ENCODE measurements around the gene EPHA6. TPM values are rescaled to one million over a fixed set of nuclear protein-coding genes. Genes with fewer than 3 reads are reported as not detected.

The EPHA6 gene
- polyA plus RNA-seq, 6 donors from 2014 or later = not detected

- Mint-ChIP-seq H3K9me3 (peaks cover 0 to 17% (median 3%) of the 10 kb centered on the region in 7 donors), H3K4me3 (no peak overlapping the region), H3K27me3 (no peaks in the 10 kb centered on the region), H3K36me3 (no peaks in the 10 kb centered on the region), H3K27ac (no peak overlapping the region), H3K4me1 (no peaks in the 10 kb centered on the region)
- DNase-seq (no peak), ATAC-seq (ENCODE audit: low read depth in 2 of 2) (no peak)
Measured at GRCh38 chr3:97338375-97338774, 524.0 kb downstream of the EPHA6 start.

- no peak overlapping the region for H3K27ac Mint-ChIP-seq
- no peaks in the 10 kb centered on the region for H3K36me3 Mint-ChIP-seq
- DNase-seq (no peak), ATAC-seq (ENCODE audit: low read depth in 2 of 2) (no peak)
- no peaks in the 10 kb centered on the region for H3K4me1 Mint-ChIP-seq
- H3K9me3 Mint-ChIP-seq = peaks cover 2 to 17% (median 3%) of the 10 kb centered on the region in 7 donors
- no peaks in the 10 kb centered on the region for H3K27me3 Mint-ChIP-seq
- no peak overlapping the region for H3K4me3 Mint-ChIP-seq
Measured at GRCh38 chr3:97340940-97341339, 526.5 kb downstream of the EPHA6 start.

GRCh38 chr3:97347780-97348179 is 533.4 kb downstream of the EPHA6 start:
- H3K27me3 Mint-ChIP-seq = no peaks in the 10 kb centered on the region
- no peaks in the 10 kb centered on the region for H3K4me1 Mint-ChIP-seq
- ATAC-seq (ENCODE audit: low read depth in 2 of 2) (no peak), DNase-seq (no peak)
- no peaks in the 10 kb centered on the region for H3K36me3 Mint-ChIP-seq
- H3K9me3 Mint-ChIP-seq = peaks cover 0 to 15% (median 4%) of the 10 kb centered on the region in 7 donors
- H3K27ac Mint-ChIP-seq = no peak overlapping the region
- H3K4me3 Mint-ChIP-seq = no peak overlapping the region

GRCh38 chr3:97350971-97351370 is 536.6 kb downstream of the EPHA6 start:
- ATAC-seq (ENCODE audit: low read depth in 2 of 2) (no peak), DNase-seq (no peak)
- Mint-ChIP-seq H3K36me3 (no peaks in the 10 kb centered on the region), H3K27ac (no peak overlapping the region), H3K4me3 (no peak overlapping the region), H3K27me3 (no peaks in the 10 kb centered on the region), H3K4me1 (no peaks in the 10 kb centered on the region), H3K9me3 (peaks cover 0 to 16% (median 6%) of the 10 kb centered on the region in 7 donors)

- ATAC-seq (ENCODE audit: low read depth in 2 of 2) = no peak
- no peaks in the 10 kb centered on the region for H3K27me3 Mint-ChIP-seq
Measured at GRCh38 chr3:97353176-97353575, 538.8 kb downstream of the EPHA6 start.

GRCh38 chr3:97359977-97360376 is 545.6 kb downstream of the EPHA6 start:
- DNase-seq (no peak), ATAC-seq (ENCODE audit: low read depth in 2 of 2) (no peak)
- no peaks in the 10 kb centered on the region for H3K27me3 Mint-ChIP-seq
- H3K4me1 Mint-ChIP-seq = no peaks in the 10 kb centered on the region
- H3K4me3 Mint-ChIP-seq = no peak overlapping the region
- peaks cover 0 to 12% (median 5%) of the 10 kb centered on the region in 7 donors for H3K9me3 Mint-ChIP-seq
- H3K36me3 Mint-ChIP-seq = no peaks in the 10 kb centered on the region
- no peak overlapping the region for H3K27ac Mint-ChIP-seq

More at GRCh38 chr3:97353176-97353575, 538.8 kb downstream of the EPHA6 start:
- peaks cover 2 to 22% (median 6%) of the 10 kb centered on the region in 7 donors for H3K9me3 Mint-ChIP-seq
- H3K4me3 Mint-ChIP-seq = no peak overlapping the region
- H3K36me3 Mint-ChIP-seq = no peaks in the 10 kb centered on the region
- H3K27ac Mint-ChIP-seq = no peak overlapping the region
- no peaks in the 10 kb centered on the region for H3K4me1 Mint-ChIP-seq
- DNase-seq = no peak

GRCh38 chr3:97360804-97361203 is 546.4 kb downstream of the EPHA6 start:
- Mint-ChIP-seq H3K36me3 (no peaks in the 10 kb centered on the region), H3K27ac (no peak overlapping the region)
- no peak for ATAC-seq (ENCODE audit: low read depth in 2 of 2)

GRCh38 chr3:97384583-97384982 is 570.2 kb downstream of the EPHA6 start:
- Mint-ChIP-seq H3K4me3 (no peak overlapping the region), H3K4me1 (no peaks in the 10 kb centered on the region), H3K9me3 (peaks cover 0 to 33% (median 5%) of the 10 kb centered on the region in 7 donors), H3K36me3 (no peaks in the 10 kb centered on the region), H3K27me3 (no peaks in the 10 kb centered on the region), H3K27ac (no peak overlapping the region)
- ATAC-seq (ENCODE audit: low read depth in 2 of 2) (no peak), DNase-seq (no peak)

More at GRCh38 chr3:97360804-97361203, 546.4 kb downstream of the EPHA6 start:
- no peaks in the 10 kb centered on the region for H3K4me1 Mint-ChIP-seq
- no peaks in the 10 kb centered on the region for H3K27me3 Mint-ChIP-seq
- peaks cover 0 to 12% (median 5%) of the 10 kb centered on the region in 7 donors for H3K9me3 Mint-ChIP-seq
- DNase-seq = no peak
- no peak overlapping the region for H3K4me3 Mint-ChIP-seq

GRCh38 chr3:97388774-97389173 is 574.4 kb downstream of the EPHA6 start:
- H3K27ac Mint-ChIP-seq = no peak overlapping the region

GRCh38 chr3:97389936-97390335 is 575.5 kb downstream of the EPHA6 start:
- no peaks in the 10 kb centered on the region for H3K4me1 Mint-ChIP-seq
- H3K4me3 Mint-ChIP-seq = no peak overlapping the region

More at GRCh38 chr3:97388774-97389173, 574.4 kb downstream of the EPHA6 start:
- Mint-ChIP-seq H3K27me3 (no peaks in the 10 kb centered on the region), H3K36me3 (no peaks in the 10 kb centered on the region), H3K4me1 (no peaks in the 10 kb centered on the region), H3K4me3 (no peak overlapping the region), H3K9me3 (peaks cover 0 to 33% (median 5%) of the 10 kb centered on the region in 7 donors)
- ATAC-seq (ENCODE audit: low read depth in 2 of 2) (no peak), DNase-seq (no peak)

GRCh38 chr3:97391167-97391566 is 576.8 kb downstream of the EPHA6 start:
- Mint-ChIP-seq H3K9me3 (peaks cover 0 to 24% (median 5%) of the 10 kb centered on the region in 7 donors), H3K36me3 (no peaks in the 10 kb centered on the region), H3K4me3 (no peak overlapping the region), H3K27ac (no peak overlapping the region), H3K27me3 (no peaks in the 10 kb centered on the region), H3K4me1 (no peaks in the 10 kb centered on the region)
- ATAC-seq (ENCODE audit: low read depth in 2 of 2) = no peak
- no peak for DNase-seq

More at GRCh38 chr3:97389936-97390335, 575.5 kb downstream of the EPHA6 start:
- Mint-ChIP-seq H3K27ac (no peak overlapping the region), H3K9me3 (peaks cover 0 to 33% (median 5%) of the 10 kb centered on the region in 7 donors), H3K36me3 (no peaks in the 10 kb centered on the region), H3K27me3 (no peaks in the 10 kb centered on the region)
- no peak for DNase-seq
- ATAC-seq (ENCODE audit: low read depth in 2 of 2) = no peak

GRCh38 chr3:97409612-97410011 is 595.2 kb downstream of the EPHA6 start:
- Mint-ChIP-seq H3K4me1 (no peaks in the 10 kb centered on the region), H3K27me3 (no peaks in the 10 kb centered on the region), H3K36me3 (no peaks in the 10 kb centered on the region), H3K27ac (no peak overlapping the region), H3K9me3 (no peaks in the 10 kb centered on the region), H3K4me3 (no peak overlapping the region)
- no peak for DNase-seq
- no peak for ATAC-seq (ENCODE audit: low read depth in 2 of 2)

GRCh38 chr3:97421565-97421964 is 607.2 kb downstream of the EPHA6 start:
- H3K4me3 Mint-ChIP-seq = no peak overlapping the region
- ATAC-seq (ENCODE audit: low read depth in 2 of 2) (no peak), DNase-seq (no peak)
- peaks cover 0 to 6% of the 10 kb centered on the region in 2 donors for H3K36me3 Mint-ChIP-seq
- no peak overlapping the region for H3K27ac Mint-ChIP-seq
- H3K27me3 Mint-ChIP-seq = no peaks in the 10 kb centered on the region
- peaks cover 7 to 27% (median 10%) of the 10 kb centered on the region in 7 donors for H3K9me3 Mint-ChIP-seq
- no peaks in the 10 kb centered on the region for H3K4me1 Mint-ChIP-seq

- no peaks in the 10 kb centered on the region for H3K27me3 Mint-ChIP-seq
- no peak overlapping the region for H3K27ac Mint-ChIP-seq
- peaks cover 7 to 33% (median 11%) of the 10 kb centered on the region in 7 donors for H3K9me3 Mint-ChIP-seq
- H3K36me3 Mint-ChIP-seq = peaks cover 0 to 6% of the 10 kb centered on the region in 2 donors
- no peaks in the 10 kb centered on the region for H3K4me1 Mint-ChIP-seq
- no peak for DNase-seq
- H3K4me3 Mint-ChIP-seq = no peak overlapping the region
- ATAC-seq (ENCODE audit: low read depth in 2 of 2) = no peak
Measured at GRCh38 chr3:97425002-97425401, 610.6 kb downstream of the EPHA6 start.

GRCh38 chr3:97430601-97431000 is 616.2 kb downstream of the EPHA6 start:
- H3K36me3 Mint-ChIP-seq = peaks cover 0 to 5% of the 10 kb centered on the region in 2 donors
- H3K27ac Mint-ChIP-seq = no peak overlapping the region
- H3K4me1 Mint-ChIP-seq = no peaks in the 10 kb centered on the region
- no peak for DNase-seq
- no peak overlapping the region for H3K4me3 Mint-ChIP-seq
- no peak for ATAC-seq (ENCODE audit: low read depth in 2 of 2)
- H3K27me3 Mint-ChIP-seq = no peaks in the 10 kb centered on the region
- H3K9me3 Mint-ChIP-seq = peaks cover 6 to 17% (median 11%) of the 10 kb centered on the region in 7 donors
